GM18867 (cell line): Measurements from ENCODE around the gene ZNF654.
"Not testable (repeated sequence)": the region's sequence is repeated elsewhere in the genome, so short reads cannot be mapped to it uniquely, and the experiment has no call there.

ENCODE experiments used
- ATAC-seq: cut with Tn5 transposase; IDR thresholded peaks from one replicate; pipeline ENCODE4 v1.9.1; 2021; ENCODE audit warnings: mild to moderate bottlenecking, moderate library complexity; ENCODE audit not compliant: unreplicated experiment

Gene ZNF654

DNA sequence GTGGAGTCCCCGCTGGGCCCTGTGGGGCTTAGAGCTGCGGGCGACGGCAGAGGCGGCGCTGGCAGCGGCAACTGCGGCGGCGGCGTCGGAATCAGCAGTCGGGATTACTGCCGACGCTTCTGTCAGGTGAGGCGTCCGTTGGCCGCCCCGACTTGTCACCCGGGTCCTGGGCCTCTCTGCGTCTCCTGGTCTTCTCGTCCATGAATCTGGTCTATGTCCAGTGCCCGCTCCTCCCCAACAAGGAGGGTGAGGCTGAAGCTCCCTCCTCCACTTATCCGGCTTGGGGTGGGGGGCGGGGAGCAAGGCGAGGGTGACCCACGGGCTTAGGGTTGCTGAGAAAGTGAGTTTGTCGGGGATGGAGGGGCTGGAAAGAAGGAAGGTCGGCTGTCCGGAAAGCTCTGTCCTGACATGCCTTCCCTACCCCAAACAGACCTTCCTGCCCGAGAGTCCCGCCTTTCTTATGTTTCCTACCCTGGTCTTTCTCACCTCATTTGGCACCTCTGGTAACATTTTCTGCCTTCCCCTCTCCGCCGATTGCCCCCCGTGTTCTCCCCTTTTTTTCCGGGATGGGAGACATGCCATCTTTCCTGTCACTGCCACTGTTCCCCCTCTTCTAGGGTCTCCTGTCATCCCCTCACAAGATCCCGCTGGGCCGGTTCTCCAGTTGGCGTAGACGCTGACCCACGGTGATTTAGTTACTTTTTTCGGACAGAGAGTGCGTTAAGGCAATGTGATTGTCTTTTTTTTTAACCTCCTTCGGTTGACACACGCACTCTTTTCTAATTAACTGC is 520 bp downstream of the ZNF654 start:
- peak; percentile 13 for ATAC-seq

DNA sequence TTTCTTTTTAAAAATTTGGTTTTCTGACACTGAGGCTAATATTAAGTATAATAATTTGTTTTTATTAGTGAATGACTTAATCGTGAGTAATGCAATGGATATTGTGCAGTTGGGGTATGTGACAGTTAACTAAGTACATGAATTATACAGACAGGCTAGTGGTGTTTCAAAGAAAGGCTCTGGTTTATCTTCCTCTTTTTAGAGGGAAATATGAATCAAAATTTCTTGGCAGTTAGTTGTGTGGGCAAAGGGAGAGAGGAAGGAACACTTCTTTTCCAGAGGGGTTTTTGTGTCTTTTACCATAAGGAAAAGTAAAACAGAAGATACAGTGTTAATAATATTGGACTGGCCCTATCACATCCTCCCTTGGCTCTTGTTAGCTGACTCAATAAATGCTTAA is 2.7 kb downstream of the ZNF654 start:
- no peak for ATAC-seq

DNA sequence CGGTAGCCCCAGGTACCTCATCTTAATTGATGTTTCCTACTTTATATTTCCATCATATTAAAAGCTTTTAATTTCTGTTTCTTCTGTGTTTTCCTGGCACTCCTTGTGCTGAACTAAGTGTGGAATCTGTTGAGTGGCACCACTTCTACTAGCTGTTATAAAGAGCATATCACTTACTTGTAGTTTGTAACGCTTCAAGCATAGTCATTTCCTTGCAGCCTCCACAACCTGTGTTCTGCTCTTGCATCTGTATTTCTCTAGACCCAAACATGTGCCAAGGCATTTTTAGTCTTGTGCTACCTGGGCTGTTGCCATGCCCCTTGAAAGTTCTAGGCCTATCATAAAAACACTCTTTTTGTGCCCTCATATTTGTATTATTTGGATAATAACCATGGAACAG is 16.0 kb downstream of the ZNF654 start:
- no peak for ATAC-seq

DNA sequence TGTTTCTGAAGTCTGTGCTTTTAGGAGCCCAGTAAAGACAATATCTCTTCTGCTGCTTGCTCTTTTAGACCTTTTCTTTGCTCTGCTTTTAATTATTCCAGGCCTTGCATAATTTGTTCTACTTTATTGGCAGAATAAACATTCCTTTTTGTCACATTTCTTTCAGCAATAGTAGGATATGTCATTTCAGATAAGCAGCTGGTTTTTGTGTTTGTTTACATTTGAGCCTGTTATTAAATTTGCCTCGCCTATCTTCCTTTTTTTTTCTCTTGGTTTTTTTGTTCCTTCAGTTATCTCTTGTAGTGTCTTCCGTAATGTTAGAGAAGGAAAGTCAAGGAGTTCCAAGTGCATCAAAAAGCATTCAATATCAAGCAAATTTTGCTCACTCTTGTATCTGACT is 16.4 kb downstream of the ZNF654 start:
- no peak for ATAC-seq

DNA sequence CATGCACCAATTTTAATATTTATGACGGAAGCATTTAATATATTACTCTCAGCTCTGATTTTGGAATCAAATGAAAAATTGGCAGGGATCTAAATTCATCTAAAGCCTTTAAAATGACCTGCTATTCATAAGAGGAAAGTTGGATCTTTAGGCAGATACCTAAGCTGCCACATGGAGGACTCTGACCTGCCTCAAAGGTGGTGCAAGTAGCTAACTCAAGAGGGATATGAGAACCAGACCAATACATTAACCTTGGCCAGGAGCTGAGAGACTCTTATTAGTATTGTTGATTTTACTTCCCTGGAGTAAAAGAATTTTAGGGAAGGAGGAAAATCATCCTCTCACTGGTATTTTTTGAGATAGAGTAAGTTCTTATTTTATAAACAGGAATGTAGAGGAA is 17.7 kb downstream of the ZNF654 start:
- ATAC-seq = no peak

DNA sequence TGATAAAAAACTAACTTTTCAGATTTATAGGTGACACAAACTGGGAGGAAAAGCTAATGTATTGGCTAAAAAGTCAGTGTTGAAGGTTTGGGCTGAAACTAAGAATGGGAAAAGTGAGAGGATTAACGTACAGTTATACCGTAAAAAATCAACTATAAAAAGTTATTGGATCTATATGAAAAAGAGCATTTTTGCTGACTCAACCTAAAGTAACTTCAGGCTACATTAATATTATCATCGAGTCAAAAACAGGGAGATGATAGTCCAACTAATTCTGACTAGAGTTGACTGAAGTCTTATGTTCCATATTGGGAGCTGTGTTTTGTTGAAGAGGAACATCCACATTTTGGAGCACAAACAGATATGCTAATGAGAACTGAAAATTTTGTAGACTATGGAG is 19.9 kb downstream of the ZNF654 start:
- ATAC-seq = no peak

DNA sequence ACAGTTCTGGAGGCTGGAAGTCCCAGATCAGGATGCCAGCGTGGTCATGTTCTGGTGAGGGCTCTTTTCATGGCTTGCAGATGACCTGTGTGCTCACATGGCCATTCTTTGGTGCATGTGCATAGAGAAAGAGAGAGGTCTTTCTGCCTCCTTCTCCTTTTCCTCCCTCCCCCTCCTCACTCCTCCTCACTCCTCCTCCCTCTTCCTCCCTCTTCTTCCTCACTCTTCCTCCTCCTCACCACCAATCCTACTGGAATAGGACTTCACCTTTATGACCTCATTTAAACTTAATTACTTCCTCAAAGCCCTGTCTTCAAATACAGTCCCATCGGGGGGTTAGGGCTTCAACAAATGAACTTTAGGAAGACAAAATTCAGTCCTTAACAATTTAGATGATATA is 23.8 kb downstream of the ZNF654 start:
- no peak for ATAC-seq

DNA sequence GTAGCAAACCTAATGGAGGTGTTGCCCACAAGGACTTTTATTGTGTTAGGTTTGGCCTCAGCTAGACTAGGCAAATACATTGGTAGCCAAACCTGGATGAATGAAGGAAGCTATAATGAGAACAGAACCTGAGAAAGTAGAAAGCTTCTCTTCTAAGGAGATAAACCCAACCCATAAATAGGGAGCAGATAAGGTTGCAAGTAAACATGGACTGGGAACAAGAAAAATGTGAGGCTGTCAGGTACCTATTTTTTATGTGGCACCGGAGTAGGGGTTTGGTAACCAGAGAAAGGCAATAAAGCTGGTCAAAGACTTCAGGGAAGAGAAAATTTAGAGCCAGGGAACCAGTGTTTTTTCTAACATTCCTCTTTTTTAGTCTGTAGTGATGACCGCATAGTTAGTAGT is 25.0 kb downstream of the ZNF654 start:
- ATAC-seq = no peak

DNA sequence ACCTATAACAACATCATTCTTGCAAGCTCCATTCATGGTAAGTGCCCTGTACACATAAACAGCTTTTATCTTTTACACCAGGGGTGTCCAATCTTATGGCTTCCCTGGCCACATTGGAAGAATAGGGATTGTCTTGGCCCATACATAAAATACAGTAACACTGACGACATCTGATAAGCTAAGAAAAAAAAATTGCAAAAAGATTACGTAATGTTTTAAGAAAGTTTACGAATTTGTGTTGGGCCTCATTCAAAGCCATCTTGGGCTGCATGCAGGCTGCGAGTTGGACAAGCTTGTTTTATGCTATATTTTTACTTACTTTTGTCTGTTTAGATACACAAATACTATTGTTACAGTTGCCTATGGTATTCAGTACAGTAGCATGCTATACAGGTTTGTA is 31.6 kb downstream of the ZNF654 start:
- no peak for ATAC-seq

DNA sequence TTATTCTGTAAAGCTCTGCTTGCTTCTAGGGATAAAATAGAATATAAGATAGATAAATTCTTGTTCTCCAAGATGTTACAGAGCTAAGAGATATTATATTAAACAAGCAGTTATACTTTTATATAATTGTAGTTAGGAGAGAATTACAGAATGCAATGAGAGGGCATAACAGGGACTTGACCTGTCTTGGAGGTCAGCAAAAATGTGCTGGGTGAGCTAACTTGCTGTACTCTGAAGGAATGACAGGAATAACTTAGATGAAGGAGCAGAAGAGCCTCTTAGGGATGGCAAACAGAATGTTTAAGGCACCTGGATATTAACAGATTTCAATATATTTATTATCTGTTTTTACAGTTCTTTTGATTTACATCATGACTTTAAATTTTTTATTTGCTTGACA is 33.2 kb downstream of the ZNF654 start:
- no peak for ATAC-seq

DNA sequence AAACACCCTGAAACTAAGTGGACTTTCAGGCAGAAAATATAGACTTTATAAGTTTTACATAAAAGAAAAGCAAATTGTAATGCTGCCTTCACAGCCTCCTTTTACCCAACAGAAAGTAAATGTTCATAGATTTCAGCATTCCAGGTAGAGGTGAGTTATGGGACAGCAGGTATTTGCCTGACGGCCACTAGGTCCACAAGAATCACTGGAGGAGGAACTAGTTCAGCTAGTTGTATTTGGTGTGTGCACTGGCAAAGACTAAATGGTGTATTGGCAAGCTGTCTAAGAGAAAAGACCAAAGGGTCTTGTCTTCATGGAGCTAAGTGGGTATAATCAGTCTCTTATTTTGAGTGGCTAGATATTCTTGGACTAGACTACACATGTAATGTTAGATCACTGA is 34.2 kb downstream of the ZNF654 start:
- ATAC-seq = no peak

DNA sequence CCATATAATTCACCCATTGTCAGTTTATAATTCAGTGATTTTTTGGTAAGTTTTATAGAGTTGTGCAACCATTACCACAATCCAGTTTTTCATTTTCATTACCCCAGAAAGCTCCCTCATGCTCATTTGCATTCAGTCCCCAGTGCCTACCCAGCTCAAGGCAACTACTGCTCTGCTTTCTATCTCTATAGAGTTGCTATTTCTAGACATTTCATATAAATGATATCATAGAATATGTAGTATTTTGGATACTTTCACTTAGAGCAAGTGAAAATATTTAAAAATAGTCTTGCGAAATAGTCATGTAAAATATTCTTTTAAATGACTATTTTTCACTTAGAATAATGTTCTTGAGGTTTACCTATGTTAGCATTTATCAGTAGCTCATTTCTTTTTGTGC is 42.1 kb downstream of the ZNF654 start:
- peak; percentile 96 for ATAC-seq

DNA sequence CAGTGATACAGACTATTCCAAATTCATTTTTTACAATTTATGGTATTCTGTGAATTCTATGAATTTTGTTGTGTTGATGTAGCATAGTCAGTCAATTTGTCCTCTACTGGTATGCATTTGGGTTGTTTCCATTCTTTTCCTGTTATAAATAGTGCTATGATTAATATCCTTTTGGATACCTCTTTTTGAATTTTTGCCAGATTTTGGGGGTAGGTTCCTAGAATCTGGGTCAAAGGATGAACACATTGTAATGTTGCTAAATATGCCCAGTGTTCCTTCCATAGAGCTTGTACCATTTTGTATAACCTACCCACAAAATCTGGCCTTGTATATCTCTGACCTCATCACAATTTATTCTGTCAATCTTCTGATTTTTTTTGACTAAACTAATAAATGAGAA is 46.3 kb downstream of the ZNF654 start:
- ATAC-seq = no peak

DNA sequence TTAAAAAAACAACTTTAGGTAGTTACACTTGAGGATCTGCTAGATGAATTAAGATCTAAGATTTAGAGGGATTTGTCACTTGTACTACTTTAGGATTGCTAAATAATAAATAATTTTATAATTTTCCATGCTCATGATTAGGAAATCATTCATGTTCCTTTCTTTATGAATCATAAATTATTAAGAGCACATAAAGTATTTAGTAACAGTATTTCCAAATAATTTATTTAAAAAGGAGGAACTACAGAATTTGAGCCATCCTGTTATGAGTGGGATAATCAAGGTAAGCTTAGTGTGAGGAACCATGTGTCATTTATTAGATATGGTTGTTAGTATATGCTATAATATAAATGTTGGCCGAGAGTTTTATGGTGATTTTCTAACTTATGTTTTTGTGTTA is 53.2 kb downstream of the ZNF654 start:
- ATAC-seq = no peak

DNA sequence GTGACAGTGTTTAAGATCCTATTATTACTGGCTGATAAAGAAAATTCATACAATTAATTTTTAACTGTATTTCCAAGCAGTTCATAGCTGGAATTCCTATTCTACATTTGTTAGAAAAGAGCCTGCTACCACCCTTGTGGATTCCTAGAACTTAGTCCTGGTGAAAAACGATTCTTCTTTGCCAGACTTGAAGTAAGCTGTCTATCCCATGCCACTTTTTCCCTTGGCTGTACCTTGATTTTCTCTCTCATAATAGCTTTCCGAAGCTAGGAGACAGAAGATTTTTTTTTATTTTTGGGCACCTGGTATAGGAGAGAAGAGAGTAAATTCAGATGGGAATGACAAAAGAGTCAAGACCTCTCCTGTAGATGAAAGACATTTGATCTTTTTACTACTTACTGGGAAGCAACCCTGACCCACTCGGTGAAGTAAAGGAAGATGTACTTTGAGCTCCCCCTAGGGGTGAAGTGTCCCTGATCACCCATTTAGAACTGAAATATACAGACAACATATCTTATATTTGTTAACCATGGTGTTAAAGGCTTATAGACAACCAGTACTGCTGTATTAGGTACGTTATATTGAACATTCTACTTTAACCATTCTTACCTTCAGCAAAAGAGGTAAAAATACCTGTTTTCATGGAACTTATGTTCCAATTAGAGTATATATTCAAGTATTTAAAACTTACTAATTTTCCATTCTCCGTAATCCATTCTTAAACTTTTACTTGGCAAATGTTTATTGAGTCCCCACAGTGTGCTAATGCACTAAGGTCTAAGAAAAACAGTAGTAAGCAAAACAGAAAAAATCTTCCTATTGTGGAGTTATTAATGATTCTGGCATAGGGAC is 54.5 kb downstream of the ZNF654 start:
- peak; percentile 89 for ATAC-seq

DNA sequence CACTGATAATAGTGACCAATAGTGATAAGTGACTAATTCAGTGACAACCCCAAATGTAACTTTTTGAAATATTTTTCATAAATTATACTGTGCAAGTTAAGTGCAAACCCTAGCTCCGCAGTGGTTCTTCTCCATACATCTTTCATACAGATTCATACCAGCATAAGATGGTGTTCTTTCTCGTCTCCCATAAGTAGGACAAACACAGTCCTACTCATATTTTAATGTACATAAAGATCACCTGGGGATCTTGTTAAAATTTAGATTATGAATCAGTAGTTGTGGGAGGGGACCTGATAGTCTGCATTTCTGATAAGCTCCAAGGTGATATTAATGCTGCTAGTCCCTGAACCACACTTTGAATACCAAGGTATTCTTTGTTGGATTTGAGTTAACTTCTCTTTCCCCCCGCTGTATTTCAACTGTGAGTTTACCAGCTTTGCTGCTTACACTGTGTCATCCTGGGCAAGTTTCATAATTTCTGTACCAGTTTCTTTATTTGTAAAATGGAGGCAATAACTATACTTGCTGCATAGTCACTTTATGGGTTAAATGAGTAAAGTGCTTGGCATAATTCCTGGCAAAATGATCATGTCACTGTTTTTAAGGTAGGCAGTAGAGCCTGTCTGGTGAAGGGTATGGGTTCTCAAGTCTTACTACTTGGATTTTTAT is 56.0 kb downstream of the ZNF654 start:
- no peak for ATAC-seq

DNA sequence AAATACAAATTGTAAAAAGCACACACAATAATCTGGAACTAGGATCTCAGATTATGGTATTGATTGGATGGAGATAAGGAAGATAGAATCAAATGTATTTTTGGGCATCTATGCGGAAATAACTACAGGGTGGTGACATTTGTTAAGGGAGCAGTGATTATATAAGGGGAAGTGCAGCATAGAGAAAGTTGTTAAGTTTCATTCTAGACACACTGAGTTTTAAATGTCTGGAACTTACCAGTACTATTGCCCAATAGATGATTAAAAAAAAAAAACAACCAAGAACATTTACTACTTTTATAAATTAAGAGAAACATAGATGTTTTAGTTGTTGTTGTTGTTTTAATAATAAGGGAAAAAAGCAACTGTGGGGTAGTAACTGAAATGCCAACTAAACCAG is 58.6 kb downstream of the ZNF654 start:
- ATAC-seq = no peak

DNA sequence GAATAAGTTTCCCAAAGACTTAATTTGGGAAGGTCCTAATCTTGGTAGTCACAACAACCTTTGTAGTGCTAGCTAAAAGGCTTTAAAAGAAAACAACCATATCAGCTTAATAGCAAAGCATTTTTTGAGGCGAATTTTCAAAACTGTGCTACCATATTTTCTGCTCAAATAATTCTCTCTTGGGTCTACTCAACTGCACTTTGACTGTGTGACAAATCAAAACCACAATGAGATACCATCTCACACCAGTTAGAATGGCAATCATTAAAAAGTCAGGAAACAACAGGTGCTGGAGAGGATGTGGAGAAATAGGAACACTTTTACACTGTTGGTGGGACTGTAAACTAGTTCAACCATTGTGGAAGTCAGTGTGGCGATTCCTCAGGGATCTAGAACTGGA is 59.5 kb downstream of the ZNF654 start:
- not testable (repeated sequence) for ATAC-seq

DNA sequence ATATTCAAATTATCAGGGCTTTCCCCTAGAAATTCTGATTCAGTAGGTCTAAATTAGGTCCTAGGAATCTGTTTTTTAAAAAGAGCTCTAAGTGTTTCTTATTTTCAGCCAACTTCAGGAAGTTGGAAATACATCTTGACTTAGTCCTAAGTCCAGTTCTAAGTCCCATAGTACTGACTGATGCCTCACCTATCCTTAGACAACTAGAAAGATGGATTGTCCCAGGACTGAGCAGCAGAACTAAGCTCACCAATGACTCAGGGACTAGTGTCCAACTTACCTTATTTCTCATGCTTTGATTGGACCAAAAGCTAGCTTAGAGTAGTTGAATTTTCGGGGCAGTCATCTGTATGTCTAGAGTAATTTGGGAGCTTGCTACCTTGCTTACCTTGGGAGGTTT is 64.5 kb downstream of the ZNF654 start:
- ATAC-seq = no peak

DNA sequence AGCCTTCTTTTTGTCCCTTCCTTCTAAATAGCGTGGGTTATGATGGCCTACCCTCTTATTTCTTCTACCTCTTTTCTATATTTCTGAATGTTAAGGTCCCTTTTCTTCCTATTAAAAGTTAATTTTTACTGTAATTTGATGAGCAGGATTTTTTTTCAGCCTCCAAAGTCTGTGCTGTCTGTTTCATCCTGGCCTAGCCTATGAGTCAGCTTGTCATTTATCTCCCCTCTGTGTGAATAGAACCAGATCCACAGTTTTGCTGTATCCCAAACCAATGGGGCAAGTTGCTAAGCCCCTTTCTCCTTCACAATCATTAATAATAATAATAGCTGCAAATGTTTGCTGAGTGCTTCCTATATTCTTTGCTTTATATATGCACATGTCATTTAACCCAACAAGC is 72.6 kb downstream of the ZNF654 start:
- no peak for ATAC-seq

DNA sequence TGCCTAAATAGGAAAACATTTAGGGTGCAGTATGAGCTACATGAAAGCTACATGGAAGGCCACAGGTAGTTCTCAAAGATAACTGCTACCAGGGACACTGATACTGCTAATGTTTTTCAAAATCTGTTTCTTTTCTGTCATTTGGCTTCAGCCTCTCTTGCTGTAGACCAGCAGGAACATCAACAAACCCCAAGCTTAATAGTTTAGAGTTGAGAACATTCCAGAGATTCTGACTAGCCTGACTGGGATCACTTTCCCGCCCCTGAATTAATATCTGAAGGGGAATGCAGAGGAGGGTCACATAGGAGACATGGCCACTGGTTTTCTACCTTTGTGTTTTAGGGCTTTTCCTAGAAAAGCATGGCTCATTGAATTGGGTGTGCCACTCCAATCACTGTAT is 73.8 kb downstream of the ZNF654 start:
- ATAC-seq = no peak
